Keratinocyte (primary cell): ENCODE measurements around the gene PRKAR1B. TPM values are rescaled to one million over a fixed set of nuclear protein-coding genes. Genes with fewer than 3 reads are reported as not detected.

Experiments
- DNase-seq: peaks from one replicate; pipeline ENCODE4 v3.0.0-alpha.2; 2011; ENCODE audit warnings: low read depth, missing footprints, low spot score
- FAIRE-seq: peaks from 2 replicates; lab custom pipeline; 2011; peaks lifted over from hg19 to GRCh38; lab: Jason Lieb, UNC
- H2AFZ ChIP-seq: 2 replicates; pipeline ENCODE4 v1.6.0; 2012; ENCODE audit warnings: low read length, control low read depth, inconsistent platforms; ENCODE audit not compliant: control insufficient read depth
- H3K27ac ChIP-seq: 2 replicates; pipeline ENCODE4 v1.5.1; 2011; ENCODE audit warnings: low read length; ENCODE audit not compliant: control insufficient read depth, insufficient read depth
- H3K27me3 ChIP-seq: 3 replicates; pipeline ENCODE4 v1.6.0; 2011; ENCODE audit warnings: low read length; ENCODE audit not compliant: control insufficient read depth, insufficient read depth; ENCODE audit errors: extremely low read depth
- H3K36me3 ChIP-seq, 2 experiments: 2 replicates in 1 of 2; 3 replicates in 1 of 2; pipeline ENCODE4 v1.5.1; 2011; ENCODE audit warnings: low read length in 2 of 2, mild to moderate bottlenecking in 1 of 2; ENCODE audit not compliant: control insufficient read depth in 2 of 2, insufficient read depth in 2 of 2; ENCODE audit errors: extremely low read depth in 1 of 2
- H3K4me1 ChIP-seq: 3 replicates; pipeline ENCODE4 v1.5.1; 2011; ENCODE audit warnings: low read length; ENCODE audit not compliant: control insufficient read depth, insufficient read depth; ENCODE audit errors: extremely low read depth
- H3K4me2 ChIP-seq: 3 replicates; pipeline ENCODE4 v1.6.0; 2011; ENCODE audit warnings: low read depth, low read length; ENCODE audit not compliant: control insufficient read depth, insufficient read depth; ENCODE audit errors: extremely low read depth
- H3K4me3 ChIP-seq, 3 experiments: fragments of 200-600 bp in 1 of 3; sonication (generic) in 1 of 3; 2 replicates in 2 of 3; 3 replicates in 1 of 3; pipeline ENCODE4 v1.5.1; 2011 to 2016; ENCODE audit warnings: low read length in 3 of 3, mild to moderate bottlenecking in 3 of 3, control low read depth in 2 of 3, inconsistent platforms in 1 of 3, low read depth in 1 of 3, mixed read lengths in 1 of 3, mixed run types in 1 of 3, moderate library complexity in 1 of 3; ENCODE audit not compliant: control insufficient read depth in 2 of 3, insufficient read depth in 2 of 3; ENCODE audit errors: extremely low read depth in 1 of 3
- H3K79me2 ChIP-seq: 2 replicates; pipeline ENCODE4 v1.6.0; 2012; ENCODE audit warnings: low read length; ENCODE audit not compliant: control insufficient read depth, insufficient read depth
- H3K9ac ChIP-seq: 3 replicates; pipeline ENCODE4 v1.6.0; 2011; ENCODE audit warnings: low read length; ENCODE audit not compliant: control insufficient read depth, insufficient read depth; ENCODE audit errors: extremely low read depth
- H3K9me1 ChIP-seq: 3 replicates; pipeline ENCODE4 v1.6.0; 2011; ENCODE audit warnings: low read length; ENCODE audit not compliant: control insufficient read depth, insufficient read depth; ENCODE audit errors: extremely low read depth
- H3K9me3 ChIP-seq: 2 replicates; pipeline ENCODE4 v1.5.1; 2012; ENCODE audit warnings: low read depth, low read length; ENCODE audit not compliant: control insufficient read depth
- H4K20me1 ChIP-seq: 3 replicates; pipeline ENCODE4 v1.6.0; 2011; ENCODE audit warnings: low read length; ENCODE audit not compliant: control insufficient read depth, insufficient read depth; ENCODE audit errors: extremely low read depth
- CTCF ChIP-seq, 3 experiments: IDR thresholded peaks in 1 of 3; conservative IDR thresholded peaks in 1 of 3; optimal IDR thresholded peaks in 1 of 3; 2 replicates in 2 of 3; 3 replicates in 1 of 3; pipeline versions ENCODE3 to v1.5.1; 2011; ENCODE audit warnings: low read length in 3 of 3, mild to moderate bottlenecking in 3 of 3, moderate library complexity in 2 of 3, control low read depth in 1 of 3, inconsistent platforms in 1 of 3; ENCODE audit not compliant: insufficient read depth in 2 of 3; ENCODE audit errors: extremely low read depth in 1 of 3
- EZH2 ChIP-seq: IDR thresholded peaks from one replicate; pipeline ENCODE4 v1.6.1; 2012; ENCODE audit warnings: inconsistent platforms, mild to moderate bottlenecking, low read length, moderate library complexity
- dilution Hi-C: fragments of 300-500 bp; cut with MboI; formaldehyde crosslinking; loops from one replicate; pipeline ENCODE4 v1.7.0; 2020; ENCODE audit warnings: low sequenced_read_pairs; ENCODE audit not compliant: extremely low pct_ligation_motif_present
- polyA plus RNA-seq, 5 experiments: library from polyadenylated mRNA; depleted of rRNA in 3 of 5; stranded (reverse) in 3 of 5; stranded (forward) in 1 of 5; unstranded in 1 of 5; fragments of >200 nt; gene quantifications; 1 replicate in 1 of 5; 2 replicates in 3 of 5; 3 replicates in 1 of 5; pipeline versions ENCODE4 v1.2.1 to v1.2.3, GENCODE V29; 2011 to 2012; ENCODE audit warnings: missing spikeins in 2 of 5, low read depth in 1 of 5, low replicate concordance in 1 of 5

PRKAR1B gene
- polyA plus RNA-seq, 1 donor (not counting 4 experiments of a cell fraction or from before 2014, with no cell fraction given): 10.8 TPM

GRCh38 chr7:610141-610530 is 116.9 kb downstream of the PRKAR1B start:
- H4K20me1 ChIP-seq: no peaks in the 10 kb centered on the region
- H3K9ac ChIP-seq: no peak overlapping the region
- no peak overlapping the region for H3K4me2 ChIP-seq
- H3K9me1 ChIP-seq: no peaks in the 10 kb centered on the region
- H3K4me1 ChIP-seq: peaks cover 12% of the 10 kb centered on the region
- no peaks in the 10 kb centered on the region for H3K36me3 ChIP-seq
- H3K4me3 ChIP-seq: no peak overlapping the region
- FAIRE-seq (no peak), DNase-seq (no peak)
- H2AFZ ChIP-seq: no peak overlapping the region
- dilution Hi-C loops: no loop called here
- TF ChIP-seq CTCF (optimal IDR thresholded peaks at IDR 0.05 in 1 of 3, IDR thresholded peaks at IDR 0.05 in 1 of 3, conservative IDR thresholded peaks at IDR 0.05 in 1 of 3; ENCODE audit: extremely low read depth in 1 of 3, insufficient read depth in 2 of 3, low read length in 3 of 3): no peak
- no peak for TF ChIP-seq EZH2
- H3K9me3 ChIP-seq: no peaks in the 10 kb centered on the region
- no peaks in the 10 kb centered on the region for H3K79me2 ChIP-seq
- no peak overlapping the region for H3K27ac ChIP-seq
- no peaks in the 10 kb centered on the region for H3K27me3 ChIP-seq

GRCh38 chr7:609365-609764 is 117.7 kb downstream of the PRKAR1B start:
- TF ChIP-seq CTCF (optimal IDR thresholded peaks at IDR 0.05 in 1 of 3, IDR thresholded peaks at IDR 0.05 in 1 of 3, conservative IDR thresholded peaks at IDR 0.05 in 1 of 3; ENCODE audit: extremely low read depth in 1 of 3, insufficient read depth in 2 of 3, low read length in 3 of 3): no peak
- no peak for TF ChIP-seq EZH2
- Histone ChIP-seq H4K20me1 (no peaks in the 10 kb centered on the region), H3K36me3 (no peaks in the 10 kb centered on the region), H3K4me3 (no peak overlapping the region), H3K9me1 (no peaks in the 10 kb centered on the region), H3K4me1 (peaks cover 12% of the 10 kb centered on the region), H3K9ac (no peak overlapping the region), H3K27me3 (no peaks in the 10 kb centered on the region), H3K27ac (no peak overlapping the region), H3K4me2 (no peak overlapping the region), H3K79me2 (no peaks in the 10 kb centered on the region), H2AFZ (no peak overlapping the region), H3K9me3 (no peaks in the 10 kb centered on the region)
- FAIRE-seq (no peak), DNase-seq (no peak)
- dilution Hi-C loops: no loop called here
